ENCODE results near the gene MEGF6.

DNA sequence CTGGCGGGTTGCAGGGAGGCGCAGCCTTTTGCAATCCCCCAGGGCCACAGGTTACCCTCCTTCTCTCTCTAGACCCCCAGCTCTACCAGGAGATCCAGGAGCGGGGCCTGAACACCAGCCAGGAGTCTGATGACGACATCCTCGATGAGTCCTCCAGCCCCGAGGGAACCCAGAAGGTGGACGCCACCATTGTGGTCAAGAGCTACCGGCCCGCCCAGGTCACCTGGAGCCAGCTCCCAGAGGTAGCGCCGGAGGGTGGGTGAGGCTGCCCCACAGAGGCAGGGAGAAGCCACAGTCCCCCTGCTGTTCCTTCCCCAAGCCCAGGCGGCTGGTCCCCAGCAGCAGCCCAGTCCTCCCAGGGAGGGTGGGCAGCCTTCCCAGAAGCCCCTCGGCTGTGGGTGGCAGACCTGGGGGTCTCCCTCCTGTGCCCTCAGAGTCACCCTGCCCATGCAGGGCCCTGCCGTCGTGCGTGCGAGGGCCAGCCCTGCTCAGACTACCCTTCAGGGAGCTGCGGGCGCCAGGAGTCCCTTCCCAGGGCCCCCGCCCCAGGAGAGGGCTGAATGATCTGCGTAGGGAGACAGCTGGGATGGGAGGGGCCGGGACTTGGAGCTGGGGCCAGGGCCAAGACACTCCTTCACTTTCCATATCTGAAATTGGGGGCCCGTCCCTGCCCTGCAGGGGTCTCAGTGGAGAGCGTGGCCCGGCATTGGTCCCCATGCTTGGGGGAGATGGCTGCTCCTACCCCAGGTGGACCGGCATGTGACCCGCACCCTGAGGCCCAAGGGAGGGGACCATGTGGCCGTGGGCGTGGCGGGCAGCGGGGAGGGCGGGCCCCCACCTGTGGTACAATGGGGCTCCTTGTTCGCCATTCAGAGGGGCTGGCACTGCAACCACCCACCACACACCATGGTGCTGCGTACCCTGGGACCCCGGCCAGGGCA is 143.9 kb downstream of the MEGF6 start:
- TF ChIP-seq, protein P1, sequence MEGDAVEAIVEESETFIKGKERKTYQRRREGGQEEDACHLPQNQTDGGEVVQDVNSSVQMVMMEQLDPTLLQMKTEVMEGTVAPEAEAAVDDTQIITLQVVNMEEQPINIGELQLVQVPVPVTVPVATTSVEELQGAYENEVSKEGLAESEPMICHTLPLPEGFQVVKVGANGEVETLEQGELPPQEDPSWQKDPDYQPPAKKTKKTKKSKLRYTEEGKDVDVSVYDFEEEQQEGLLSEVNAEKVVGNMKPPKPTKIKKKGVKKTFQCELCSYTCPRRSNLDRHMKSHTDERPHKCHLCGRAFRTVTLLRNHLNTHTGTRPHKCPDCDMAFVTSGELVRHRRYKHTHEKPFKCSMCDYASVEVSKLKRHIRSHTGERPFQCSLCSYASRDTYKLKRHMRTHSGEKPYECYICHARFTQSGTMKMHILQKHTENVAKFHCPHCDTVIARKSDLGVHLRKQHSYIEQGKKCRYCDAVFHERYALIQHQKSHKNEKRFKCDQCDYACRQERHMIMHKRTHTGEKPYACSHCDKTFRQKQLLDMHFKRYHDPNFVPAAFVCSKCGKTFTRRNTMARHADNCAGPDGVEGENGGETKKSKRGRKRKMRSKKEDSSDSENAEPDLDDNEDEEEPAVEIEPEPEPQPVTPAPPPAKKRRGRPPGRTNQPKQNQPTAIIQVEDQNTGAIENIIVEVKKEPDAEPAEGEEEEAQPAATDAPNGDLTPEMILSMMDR (IDR thresholded peaks at IDR 0.05), result no peak
- TF ChIP-seq POLR2AphosphoS5 (IDR thresholded peaks at IDR 0.05) (no peak), POLR2A (IDR thresholded peaks at IDR 0.05) (no peak)
